ENCODE measurements around the gene ST6GALNAC3.

The ST6GALNAC3 gene

GRCh38 chr1:76585980-76586674 is 511.6 kb downstream of the ST6GALNAC3 start:
- no peak for DNase-seq (ENCODE audit: low read depth)

GRCh38 chr1:76587212-76587611 is 512.7 kb downstream of the ST6GALNAC3 start:
- DNase-seq (ENCODE audit: low read depth): no peak

GRCh38 chr1:76591461-76591860 is 516.9 kb downstream of the ST6GALNAC3 start:
- no peak for DNase-seq (ENCODE audit: low read depth)

GRCh38 chr1:76591963-76592362 is 517.4 kb downstream of the ST6GALNAC3 start:
- DNase-seq (ENCODE audit: low read depth): no peak

GRCh38 chr1:76593141-76593540 is 518.6 kb downstream of the ST6GALNAC3 start:
- no peak for DNase-seq (ENCODE audit: low read depth)

- DNase-seq (ENCODE audit: low read depth): peak; percentile 2
Measured at GRCh38 chr1:76593618-76594017, 519.1 kb downstream of the ST6GALNAC3 start.

GRCh38 chr1:76595024-76595423 is 520.5 kb downstream of the ST6GALNAC3 start:
- DNase-seq (ENCODE audit: low read depth): no peak

- DNase-seq (ENCODE audit: low read depth): no peak
Measured at GRCh38 chr1:76601465-76601864, 526.9 kb downstream of the ST6GALNAC3 start.

GRCh38 chr1:76607717-76608116 is 533.2 kb downstream of the ST6GALNAC3 start:
- DNase-seq (ENCODE audit: low read depth): no peak

GRCh38 chr1:76611770-76612445 is 537.4 kb downstream of the ST6GALNAC3 start:
- no peak for DNase-seq (ENCODE audit: low read depth)

GRCh38 chr1:76613886-76614285 is 539.3 kb downstream of the ST6GALNAC3 start:
- DNase-seq (ENCODE audit: low read depth): no peak

- no peak for DNase-seq (ENCODE audit: low read depth)
Measured at GRCh38 chr1:76615253-76616035, 540.9 kb downstream of the ST6GALNAC3 start.

- DNase-seq (ENCODE audit: low read depth): no peak
Measured at GRCh38 chr1:76620371-76620770, 545.8 kb downstream of the ST6GALNAC3 start.

GRCh38 chr1:76622774-76623528 is 548.4 kb downstream of the ST6GALNAC3 start:
- DNase-seq (ENCODE audit: low read depth): no peak

GRCh38 chr1:76625886-76626678 is 551.5 kb downstream of the ST6GALNAC3 start:
- no peak for DNase-seq (ENCODE audit: low read depth)

GRCh38 chr1:76627498-76627897 is 553.0 kb downstream of the ST6GALNAC3 start:
- no peak for DNase-seq (ENCODE audit: low read depth)

- peak; percentile 3 for DNase-seq (ENCODE audit: low read depth)
Measured at GRCh38 chr1:76627901-76628300, 553.4 kb downstream of the ST6GALNAC3 start.

- DNase-seq (ENCODE audit: low read depth): no peak
Measured at GRCh38 chr1:76632136-76632535, 557.6 kb downstream of the ST6GALNAC3 start.

- DNase-seq (ENCODE audit: low read depth): no peak
Measured at GRCh38 chr1:76635784-76636183, 561.2 kb downstream of the ST6GALNAC3 start.

GRCh38 chr1:76639181-76639580 is 564.6 kb downstream of the ST6GALNAC3 start:
- no peak for DNase-seq (ENCODE audit: low read depth)

GRCh38 chr1:76640092-76640491 is 565.5 kb downstream of the ST6GALNAC3 start:
- no peak for DNase-seq (ENCODE audit: low read depth)

All from fibroblast of gingiva (primary cell).